Stimulated activated CD4-positive, alpha-beta T cell treated with anti-CD3 and anti-CD28 coated beads, Interleukin-2, amount 100 ng/mL, for 48 hours (primary cell): ENCODE data around the gene TGFBR3.
A peak's percentile ranks its signal among the peaks of the same experiment; 100 is the strongest.
"Not testable (repeated sequence)": the region's sequence is repeated elsewhere in the genome, so short reads cannot be mapped to it uniquely, and the experiment has no call there.

Experiments used
- DNase-seq, 2 donors: peaks; one replicate each; pipeline ENCODE4 v3.0.0-alpha.2; 2020

Gene TGFBR3

DNA sequence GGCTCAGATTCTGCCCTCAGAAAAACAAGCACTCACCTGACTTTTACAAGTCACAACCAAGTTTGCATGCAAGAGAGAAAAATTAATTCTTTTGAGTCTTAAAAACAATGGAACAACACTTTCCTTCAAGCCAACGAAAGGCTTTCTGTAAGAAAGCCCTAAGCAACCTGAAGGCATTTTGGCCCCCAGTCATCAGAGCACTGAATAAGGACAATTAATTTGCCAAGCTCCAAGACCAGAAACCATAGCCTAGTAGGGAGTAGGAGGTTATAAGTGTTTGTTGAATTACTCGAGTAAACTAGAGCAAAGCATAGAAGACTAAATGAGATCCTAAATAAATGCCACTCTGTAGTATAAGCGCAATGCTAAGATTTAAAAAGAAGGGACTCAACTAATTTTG lies 4.7 kb downstream of the TGFBR3 start:
- no peak for DNase-seq

DNA sequence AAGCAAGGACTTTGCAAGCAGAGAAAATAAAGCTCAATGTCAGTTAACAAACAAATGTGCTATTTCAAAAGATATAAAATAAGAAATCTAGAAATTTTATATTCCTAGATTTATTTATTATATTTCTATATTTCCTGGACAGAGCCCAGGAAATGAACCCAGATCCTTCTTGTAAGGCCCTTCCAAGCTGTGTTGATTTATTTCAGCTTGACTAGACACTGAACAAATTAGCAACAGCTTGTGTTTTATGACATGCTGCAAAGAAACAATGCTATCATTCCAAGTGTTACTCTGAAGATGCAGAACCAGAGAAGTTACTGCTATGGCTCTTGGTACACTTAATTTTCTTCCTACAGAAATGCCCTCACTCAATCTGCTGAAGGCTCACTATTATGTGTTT lies 6.2 kb downstream of the TGFBR3 start:
- no peak for DNase-seq

DNA sequence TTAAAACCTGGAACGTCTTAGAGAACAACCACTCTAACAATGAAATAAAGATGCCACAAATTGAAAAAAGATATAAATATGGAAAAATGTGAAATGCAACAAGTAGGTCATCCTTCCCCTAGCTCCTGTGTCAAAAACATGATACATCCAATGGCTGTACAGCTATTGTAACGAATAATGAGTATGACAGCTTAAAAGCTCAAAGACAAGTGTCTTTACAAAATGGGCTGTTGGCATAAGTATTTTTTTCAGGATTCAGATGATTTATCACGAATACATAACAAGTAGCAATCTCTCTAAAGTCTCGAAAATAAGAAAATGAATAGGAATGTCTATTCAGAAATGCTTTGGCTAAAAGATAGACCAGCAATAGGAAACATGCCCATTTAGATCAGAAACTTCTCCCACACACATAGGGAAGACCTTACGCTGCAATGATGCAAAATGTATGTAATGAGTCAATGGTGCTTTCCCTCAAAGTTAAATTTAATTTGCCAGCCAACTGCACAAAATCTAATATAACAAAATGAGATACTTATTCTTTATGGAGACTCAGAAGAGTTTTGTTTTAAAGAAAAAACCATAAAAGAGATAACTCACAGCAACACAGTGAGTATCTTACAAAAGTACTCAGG lies 8.3 kb downstream of the TGFBR3 start:
- DNase-seq: no peak

DNA sequence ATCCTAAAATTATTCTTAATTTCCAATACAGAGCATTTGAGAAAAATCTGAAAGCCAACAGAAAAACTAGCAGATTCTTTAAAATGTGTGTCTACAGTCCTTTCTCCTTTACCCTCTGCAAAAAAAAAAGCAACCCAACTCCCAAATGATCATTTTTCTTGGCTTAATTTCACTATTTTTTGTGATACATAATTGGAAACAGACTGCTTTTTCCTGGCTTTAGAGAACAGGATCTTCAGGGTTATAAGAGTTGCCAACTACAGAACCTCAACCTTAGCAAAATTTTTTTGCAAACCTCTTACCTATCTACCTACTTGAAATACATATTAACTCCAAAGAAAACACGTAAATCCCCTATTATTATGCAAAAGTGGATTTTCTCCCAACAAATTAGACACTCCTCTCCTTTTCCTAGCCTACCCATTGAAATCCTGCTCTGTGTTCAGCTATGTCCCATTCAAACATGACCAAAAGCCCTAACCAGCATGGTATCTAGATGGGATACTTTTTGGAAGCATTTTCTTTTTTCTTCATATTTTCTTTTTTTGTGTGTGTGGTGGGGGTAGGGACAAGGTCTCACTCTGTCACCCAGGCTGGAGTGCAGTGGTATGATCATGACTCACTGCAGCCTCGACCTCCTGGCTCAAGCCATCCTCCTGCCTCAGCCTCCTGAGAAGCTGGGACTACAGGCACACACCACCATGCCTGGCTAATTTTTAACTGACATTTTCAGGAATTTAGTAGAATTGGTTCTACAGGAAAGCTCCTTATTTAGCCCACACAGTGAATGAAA lies 9.0 kb downstream of the TGFBR3 start:
- DNase-seq: no peak

DNA sequence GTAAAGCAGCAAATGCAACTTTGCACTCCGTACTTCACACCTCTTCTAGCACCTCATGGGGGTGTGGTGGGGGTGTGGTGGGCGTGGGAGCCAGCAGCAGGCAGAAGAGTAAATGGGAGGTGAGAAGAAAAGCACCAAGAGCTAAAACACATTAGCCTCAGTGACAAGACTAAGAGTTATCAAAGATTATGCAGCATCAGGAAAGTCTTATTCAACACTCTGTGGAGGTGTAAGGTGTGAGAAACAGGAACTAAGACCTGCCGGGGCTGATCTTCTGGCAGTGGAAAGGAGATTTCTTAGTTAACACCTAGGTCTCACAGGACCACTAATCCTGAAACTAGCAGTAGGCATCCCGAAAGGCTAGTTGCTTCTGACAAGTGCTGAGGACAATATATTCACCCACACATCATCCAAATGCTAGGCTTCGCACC lies 9.9 kb downstream of the TGFBR3 start:
- no peak for DNase-seq

DNA sequence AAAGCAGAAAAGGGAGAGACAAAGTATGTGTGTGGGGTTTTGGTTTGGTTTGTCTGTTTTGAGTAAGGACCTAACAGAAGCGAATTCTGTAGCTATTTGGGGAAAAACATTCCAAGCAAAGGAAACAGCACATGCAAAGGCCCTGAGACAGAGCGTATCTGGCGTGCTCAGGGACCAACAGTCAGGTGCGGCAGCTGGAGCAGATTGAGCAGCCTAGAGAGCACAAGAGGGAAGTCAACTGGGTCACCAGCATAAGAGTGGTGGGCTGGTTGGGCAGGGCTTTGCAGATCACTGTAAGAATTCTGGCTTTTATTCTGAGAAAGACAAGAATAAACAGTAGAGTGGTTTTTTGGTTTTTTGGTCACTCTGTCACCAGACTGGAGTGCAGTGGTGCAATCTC lies 11.8 kb downstream of the TGFBR3 start:
- DNase-seq: no peak

DNA sequence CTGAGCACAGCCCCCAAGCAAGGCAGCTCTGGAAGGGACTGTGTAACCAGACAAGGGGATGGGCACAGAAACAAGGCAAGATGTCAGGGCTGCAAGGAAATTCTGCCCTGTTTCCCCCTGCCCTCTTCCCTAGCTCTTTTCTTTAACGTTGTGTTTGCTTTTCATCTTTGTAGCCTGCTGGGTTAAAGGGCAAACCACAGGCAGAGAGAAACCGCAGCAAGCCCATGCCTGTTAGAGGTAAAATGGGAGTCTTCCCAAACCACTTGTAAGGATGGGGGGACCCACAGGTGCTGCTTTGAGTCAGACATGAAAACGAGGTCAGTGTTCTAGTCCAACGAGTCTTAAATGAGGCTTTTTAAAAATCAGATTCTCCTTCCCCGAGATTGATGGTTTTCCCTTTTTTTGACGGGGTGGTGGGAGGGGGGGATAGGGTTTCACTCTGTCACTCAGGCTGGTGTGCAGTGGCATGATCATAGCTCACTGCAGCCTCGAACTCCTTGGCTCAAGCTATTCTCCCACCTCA lies 13.3 kb downstream of the TGFBR3 start:
- peak in 1 of 2 donors; percentile 20 for DNase-seq

DNA sequence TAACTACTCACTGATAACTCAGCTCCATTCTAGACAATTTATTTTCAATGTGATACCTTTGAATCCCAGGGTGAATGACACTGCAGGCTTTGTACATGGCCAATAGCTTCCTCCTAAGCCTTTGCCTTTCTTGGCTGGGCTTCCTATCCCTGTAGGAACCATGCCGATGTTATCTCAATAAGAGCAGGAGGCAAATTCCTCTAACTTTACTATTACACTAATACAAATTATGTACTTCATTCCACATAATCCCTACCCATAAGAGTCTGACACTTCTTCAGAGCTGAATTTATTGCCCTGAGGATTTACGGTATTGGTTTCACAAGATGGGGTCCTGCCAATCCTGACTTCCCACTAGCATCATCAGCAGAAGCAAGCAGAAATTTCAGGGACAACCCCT lies 14.0 kb downstream of the TGFBR3 start:
- no peak for DNase-seq

DNA sequence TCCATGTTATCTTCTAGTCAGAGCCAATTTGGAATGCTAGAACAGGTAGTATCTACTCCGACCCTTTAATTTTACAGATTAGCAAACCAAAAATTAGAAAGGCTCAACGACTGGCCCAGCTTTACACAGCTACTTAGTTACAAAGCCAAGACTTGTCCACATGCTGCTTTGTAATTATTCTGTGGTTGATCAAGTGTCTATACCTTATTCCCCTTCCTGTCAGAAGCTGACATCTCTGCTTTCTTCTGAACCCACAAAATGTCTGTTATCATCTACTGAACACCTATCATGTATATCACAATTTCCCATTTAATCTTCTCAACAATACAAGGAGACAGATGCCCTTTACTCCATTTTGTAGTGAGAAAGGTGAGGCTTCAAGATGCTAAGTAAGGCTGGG lies 15.6 kb downstream of the TGFBR3 start:
- no peak for DNase-seq

DNA sequence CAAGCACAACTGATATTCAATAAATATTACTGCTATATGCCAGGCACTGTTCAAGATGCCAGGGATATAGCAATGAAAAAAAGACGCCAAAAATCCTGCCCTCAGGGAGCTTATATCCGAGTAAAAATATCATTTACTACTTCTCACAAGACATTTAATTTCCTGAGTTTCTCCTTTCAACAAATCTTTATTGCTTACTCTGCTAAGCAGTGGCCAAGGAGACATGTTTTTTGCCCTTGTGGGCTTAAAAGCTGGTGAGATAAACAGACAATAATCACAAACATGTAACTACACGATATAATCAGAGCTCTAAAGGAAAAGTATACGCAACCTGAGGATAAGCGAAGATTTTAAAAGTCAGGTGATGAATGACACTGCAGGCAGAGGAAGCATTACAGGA lies 19.5 kb downstream of the TGFBR3 start:
- DNase-seq: no peak

DNA sequence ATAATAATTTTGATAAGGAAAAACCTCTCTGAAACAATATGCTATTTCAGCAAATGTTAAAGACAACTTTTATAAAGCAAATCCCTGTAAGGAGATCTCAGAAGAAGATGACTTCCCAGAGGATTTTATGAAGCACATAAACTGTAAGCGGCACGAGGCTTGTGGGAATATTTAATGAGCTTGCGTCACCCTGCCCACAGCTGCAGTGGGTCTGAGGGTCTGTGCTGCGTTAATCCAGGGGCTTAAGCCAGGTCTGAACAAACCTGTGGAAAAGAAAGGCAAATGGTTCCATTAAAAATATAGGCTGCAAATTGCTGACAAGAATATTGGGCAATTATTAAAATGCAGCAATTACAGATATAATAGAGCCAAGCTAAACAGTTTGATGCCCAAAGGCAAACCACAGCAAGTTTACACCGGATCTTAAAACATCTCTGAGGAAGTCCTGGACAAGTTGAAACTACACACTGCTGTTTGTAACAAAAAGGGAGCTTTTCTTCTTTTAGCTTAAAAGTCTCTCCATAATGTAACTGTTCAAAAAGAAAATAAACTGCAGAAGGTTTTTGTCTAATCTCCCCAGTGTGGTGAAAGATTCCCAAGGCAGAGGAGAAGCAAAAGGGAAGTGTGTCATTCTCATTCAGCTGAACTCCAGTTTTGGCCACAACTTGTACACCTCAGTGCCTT lies 21.8 kb downstream of the TGFBR3 start:
- DNase-seq: no peak

DNA sequence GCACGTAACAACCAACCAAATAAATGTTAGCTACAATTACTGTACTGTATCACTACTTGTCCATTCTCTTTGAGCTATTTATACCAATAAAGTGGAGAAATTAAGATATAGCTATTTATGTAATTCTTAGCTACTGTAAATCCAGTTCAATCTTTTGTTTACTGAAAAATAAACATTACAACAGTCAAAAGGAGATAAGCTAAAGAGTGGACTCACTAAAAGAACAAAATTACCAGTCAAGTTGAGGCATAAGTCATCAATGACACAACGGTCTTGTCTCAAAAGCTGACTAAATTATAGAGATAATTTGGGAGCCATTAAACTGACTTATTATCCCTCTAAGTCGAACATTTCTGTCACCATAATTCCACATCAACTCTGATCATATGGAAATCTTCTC lies 22.5 kb downstream of the TGFBR3 start:
- DNase-seq: no peak

DNA sequence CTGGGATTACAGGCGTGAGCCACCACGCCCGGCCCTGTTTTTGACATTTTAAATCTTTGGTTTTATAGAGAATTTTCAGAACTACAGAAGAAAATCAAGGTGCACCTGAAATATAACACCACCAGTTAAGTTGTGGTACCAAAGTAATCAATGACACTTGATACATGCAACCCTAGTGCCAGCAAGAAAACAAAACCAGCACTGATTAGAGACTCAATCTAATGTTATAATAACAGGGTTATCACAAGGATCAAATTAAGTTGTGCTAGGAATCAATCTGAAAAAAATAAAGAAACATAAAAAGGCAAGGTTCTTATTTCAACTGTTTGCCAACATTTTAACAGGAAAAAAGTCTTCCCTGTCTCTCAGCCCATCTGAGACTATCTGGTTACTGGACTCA lies 23.8 kb downstream of the TGFBR3 start:
- DNase-seq: no peak

DNA sequence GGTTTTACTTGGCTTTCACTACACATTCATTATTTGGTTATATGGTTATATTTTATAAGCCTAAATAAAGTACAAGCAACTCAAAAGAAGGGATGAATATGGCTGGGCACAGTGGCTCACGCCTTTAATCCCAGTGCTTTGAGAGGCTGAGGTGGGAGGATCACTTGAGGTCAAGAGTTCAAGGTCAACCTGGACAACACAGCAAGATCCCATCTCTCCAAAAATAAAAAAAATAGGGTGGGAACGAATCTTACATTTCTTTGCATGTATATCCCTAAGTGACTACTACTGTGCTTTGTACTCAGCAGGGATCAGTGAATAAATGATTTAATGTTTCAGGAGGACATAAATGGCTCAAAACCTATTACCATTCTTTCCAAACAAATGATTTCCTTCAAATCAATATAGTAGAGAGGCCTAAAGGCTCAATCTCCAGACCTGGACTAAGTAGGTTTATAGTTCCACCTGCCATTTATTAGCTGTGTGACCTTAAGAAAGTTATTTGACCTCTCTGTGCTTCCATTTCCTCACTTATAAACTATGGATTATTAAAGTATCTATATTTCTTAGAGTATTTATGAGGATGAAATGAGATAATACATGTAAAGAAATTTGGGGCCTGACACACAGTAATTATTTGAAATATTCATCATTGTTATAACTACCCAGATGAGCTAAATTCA lies 28.3 kb downstream of the TGFBR3 start:
- DNase-seq: no peak

DNA sequence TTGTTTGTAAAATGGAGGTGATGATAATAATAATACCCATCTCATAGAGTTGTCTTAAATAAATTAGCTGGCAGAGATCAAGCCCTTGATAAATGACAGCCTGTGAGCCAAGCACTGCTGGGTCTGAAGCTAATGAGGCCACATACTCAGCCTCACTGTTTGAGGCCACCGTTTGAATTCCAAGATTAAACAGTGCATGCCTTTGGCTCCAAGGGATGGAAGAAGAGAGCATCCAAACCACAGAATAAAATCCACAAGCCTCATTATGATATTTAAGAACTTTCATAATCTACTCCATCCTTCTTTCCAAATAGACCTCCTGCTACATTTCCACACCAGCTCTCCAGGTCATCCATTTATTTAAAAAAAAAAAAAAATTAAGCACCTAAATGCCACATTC lies 29.0 kb downstream of the TGFBR3 start:
- no peak for DNase-seq

DNA sequence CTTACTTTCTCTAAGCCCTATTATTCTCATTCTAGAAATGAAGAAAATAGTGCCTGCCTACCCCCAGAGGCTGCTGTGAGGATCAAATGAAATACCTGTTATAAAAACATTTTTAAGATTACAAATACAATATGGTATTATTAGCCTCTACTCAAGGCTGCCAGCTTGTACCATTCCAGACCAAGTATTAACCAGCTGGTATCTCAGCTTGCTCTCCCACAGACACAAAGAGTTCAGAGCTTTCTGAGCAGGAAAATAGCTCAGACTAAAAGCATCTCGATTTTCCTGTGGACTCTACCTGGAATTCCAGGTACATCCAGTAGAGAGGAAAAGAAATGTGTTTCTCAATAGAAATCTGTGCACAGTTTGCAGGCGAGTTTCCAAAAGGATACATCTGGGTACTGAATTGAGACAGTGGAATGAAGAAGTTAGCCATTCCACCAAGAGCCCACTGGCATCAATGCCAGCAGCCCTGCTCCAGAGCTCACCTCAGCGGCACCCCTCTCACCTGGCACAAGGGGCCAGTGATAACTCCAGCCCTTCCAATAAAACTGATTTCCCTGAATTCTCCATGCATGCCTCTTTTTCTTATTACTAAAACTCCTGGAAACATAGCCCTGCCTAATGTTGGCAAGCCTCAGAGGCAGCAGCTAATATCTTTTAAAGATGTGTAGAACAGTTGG lies 31.0 kb downstream of the TGFBR3 start:
- no peak for DNase-seq

DNA sequence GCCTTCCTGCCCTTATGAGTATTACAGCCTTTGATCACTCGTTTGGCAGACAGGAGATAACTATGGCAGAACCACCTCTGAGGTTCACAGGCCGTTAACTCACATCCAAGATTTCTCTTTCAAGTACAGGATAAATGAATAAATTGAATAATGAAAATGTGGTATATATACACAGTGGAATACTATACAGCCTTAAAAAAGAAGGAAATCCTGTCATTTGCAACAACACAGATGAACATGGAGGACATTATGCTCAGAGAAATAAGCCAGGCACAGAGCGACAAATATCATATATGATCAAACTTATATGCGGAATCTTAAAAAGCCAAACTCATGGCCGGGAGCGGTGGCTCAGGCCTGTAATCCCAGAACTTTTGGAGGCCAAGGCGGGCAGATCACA lies 32.6 kb downstream of the TGFBR3 start:
- DNase-seq: no peak

DNA sequence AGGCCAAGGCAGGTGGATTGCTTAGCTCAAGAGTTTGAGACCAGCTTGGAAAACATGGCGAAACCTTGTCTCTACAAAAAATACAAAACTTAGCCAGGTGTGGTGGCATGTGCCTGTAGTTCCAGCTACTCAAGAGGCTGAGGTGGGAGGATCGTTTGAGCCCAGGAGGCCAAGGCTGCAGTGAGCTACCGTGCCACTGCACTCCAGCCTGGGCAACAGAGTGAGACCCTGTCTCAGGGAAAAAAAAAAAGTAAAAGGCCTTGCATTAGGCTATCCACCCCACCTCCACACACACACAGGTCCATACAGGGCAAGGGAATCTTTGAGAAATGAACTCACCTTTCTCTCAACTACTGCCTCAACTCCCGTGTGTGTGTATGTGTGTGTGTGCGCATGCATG lies 33.9 kb downstream of the TGFBR3 start:
- not testable (repeated sequence) for DNase-seq

DNA sequence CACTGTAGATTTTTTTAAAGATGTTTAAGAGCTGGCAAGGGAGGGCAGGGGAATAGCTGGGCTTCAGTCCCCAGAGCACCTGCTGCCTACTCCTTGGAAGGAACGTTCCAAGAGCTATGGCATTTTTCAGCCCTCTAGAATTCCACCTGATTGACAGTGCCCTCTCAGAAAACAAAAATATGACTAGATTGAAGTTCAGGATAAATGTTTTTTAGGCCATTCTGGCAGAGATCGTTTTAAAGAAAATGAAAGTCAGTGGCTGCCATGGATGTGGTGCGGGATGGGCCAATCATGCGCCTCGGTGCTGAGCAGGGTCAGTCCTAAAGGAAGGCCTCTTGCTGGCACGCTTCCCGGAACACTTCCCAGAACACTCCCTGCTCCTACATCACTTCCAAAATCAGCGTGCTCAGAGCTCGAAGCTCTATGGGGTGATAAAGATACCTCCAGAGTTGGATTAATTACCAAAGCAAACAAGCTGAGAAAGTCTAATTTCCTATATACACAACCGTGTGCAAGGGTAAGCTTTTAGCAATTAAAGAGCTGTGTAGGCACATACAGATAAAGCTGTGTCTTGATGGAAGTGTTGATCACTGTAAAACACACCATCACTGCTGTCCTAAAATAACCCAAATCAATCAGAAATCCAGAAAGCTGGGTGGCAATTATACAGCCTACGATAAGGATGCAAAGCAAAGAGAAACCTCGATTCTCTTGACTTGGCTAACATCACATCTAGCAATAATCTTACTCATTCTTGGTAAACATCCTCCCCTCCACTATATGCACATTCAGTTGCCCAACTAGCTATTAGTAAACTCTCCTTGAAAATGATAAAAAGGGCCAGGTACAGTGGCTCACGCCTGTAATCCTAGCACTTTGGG lies 34.6 kb downstream of the TGFBR3 start:
- no peak for DNase-seq

DNA sequence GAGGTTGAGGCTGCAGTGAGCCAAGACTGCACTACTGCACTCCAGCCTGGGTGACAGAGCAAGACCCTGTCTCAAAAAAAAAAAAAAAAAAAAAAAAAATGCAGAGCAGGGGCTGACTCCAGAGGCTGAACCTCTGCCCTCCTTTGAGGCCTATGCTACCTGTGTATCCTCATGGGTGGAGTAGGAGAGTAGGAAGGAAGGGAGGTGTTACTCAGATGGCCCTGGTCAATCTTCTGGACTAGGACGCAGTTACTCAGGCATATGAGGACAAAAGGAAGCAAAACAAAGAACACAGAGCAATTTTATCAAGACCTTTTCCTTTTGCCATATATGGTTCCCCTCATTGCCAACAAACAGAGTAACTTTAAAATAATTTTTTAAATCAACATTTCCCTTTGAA lies 35.2 kb downstream of the TGFBR3 start:
- no peak for DNase-seq

DNA sequence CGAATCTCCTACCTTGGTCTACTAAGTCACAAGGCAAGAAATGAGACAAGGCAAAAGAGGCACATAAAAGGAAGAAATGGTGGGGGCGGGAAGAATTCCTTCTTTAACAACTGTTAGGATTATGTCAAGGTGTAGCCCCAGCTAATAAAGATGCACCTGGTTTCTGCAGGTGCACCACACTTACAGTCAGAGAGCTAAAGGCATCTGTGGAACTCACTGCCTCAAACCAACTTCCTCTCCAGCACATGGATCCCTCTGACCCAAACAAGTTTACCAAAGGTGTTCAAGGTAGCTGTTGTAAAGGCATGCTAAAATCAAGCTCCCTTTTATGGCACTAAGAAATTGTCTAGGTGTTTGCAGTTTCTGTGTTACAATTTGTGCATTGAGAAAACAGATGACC lies 38.1 kb downstream of the TGFBR3 start:
- DNase-seq: no peak

DNA sequence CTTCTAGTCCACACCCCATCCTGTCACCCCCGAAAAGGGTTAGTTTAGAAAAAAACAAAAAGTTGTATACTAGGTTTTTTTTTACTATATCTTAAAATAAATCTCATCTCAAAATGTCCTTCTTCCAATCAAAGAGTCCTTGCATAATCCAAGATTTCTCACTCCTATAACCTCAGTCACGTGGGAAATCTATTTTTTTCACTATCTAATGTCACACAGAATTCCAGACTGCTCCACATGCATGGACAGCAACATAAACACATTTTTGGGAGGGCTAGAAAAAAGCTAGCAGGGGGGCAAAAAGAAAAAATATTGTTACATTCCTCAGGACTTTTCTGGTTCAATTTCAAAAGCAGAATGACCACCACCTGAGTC lies 39.3 kb downstream of the TGFBR3 start:
- no peak for DNase-seq
